ENCODE results near the gene RAB22A. TPM values are rescaled to one million over a fixed set of nuclear protein-coding genes. Genes with fewer than 3 reads are reported as not detected.

The RAB22A gene
- total RNA-seq, 4 donors from 2014 or later: 26.6 to 33.6 (median 29.2) TPM

DNA sequence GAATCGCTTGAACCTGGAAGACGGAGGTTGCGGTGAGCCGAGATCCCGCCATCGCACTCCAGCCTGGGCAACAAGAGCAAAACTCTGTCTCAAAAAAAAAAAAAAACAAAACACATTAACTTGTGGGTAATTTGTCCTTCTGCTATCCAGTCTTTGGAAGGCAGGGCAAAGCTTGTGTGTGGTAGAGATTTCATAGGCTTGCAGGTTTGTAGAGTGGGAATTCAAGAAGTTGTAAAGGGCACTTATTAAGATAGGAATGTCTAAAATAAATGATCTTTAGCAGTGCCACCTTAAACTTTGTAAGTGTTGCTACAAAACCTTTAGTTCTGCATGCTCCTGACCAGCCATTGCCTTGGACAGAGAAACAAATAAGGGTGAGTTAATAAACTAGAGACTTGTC is 87.9 kb downstream of the RAB22A start:
- WGBS, 2 donors: 86 to 95% methylated on average over 6 of the region's 6 CpGs
- H3K9me3 ChIP-seq: no peaks in the 10 kb centered on the region
- H3K27me3 ChIP-seq: no peaks in the 10 kb centered on the region
- no peak for DNase-seq
- H3K27ac ChIP-seq: no peak overlapping the region
- no peak for TF ChIP-seq POLR2A (IDR thresholded peaks at IDR 0.05)
- TF ChIP-seq, protein P1, sequence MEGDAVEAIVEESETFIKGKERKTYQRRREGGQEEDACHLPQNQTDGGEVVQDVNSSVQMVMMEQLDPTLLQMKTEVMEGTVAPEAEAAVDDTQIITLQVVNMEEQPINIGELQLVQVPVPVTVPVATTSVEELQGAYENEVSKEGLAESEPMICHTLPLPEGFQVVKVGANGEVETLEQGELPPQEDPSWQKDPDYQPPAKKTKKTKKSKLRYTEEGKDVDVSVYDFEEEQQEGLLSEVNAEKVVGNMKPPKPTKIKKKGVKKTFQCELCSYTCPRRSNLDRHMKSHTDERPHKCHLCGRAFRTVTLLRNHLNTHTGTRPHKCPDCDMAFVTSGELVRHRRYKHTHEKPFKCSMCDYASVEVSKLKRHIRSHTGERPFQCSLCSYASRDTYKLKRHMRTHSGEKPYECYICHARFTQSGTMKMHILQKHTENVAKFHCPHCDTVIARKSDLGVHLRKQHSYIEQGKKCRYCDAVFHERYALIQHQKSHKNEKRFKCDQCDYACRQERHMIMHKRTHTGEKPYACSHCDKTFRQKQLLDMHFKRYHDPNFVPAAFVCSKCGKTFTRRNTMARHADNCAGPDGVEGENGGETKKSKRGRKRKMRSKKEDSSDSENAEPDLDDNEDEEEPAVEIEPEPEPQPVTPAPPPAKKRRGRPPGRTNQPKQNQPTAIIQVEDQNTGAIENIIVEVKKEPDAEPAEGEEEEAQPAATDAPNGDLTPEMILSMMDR (IDR thresholded peaks at IDR 0.05): no peak
- intact Hi-C loops (cut with DNase I): no loop called here
- H3K4me1 ChIP-seq: peaks cover 36 to 67% of the 10 kb centered on the region in 2 donors
- no peak overlapping the region for H3K4me3 ChIP-seq (replicated peaks in 1 of 3)
- H3K36me3 ChIP-seq: no peaks in the 10 kb centered on the region

DNA sequence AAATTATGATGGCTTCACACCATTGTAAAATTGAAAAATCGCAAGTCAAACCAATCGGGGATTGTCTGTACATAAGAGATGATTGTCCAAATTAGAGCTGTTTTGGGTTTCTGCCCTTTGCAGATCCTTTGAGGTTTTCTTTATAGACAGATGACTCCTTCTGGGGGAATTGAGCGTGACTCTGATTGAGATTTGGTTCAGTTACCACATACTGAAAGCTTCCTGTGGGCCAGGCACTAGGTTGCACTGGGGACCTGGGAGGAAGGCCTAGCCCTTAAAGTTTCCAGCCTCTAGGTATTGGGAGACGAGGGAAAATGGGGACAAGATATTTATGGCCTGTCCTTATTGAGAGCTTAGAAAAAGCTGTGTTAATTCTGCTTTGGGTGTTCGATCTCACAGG is 88.7 kb downstream of the RAB22A start:
- no peak for DNase-seq
- H3K27ac ChIP-seq: no peak overlapping the region
- intact Hi-C loops (cut with DNase I): no loop called here
- TF ChIP-seq, protein P1 (IDR thresholded peaks at IDR 0.05): no peak
- no peak for TF ChIP-seq POLR2A (IDR thresholded peaks at IDR 0.05)
- H3K9me3 ChIP-seq: no peaks in the 10 kb centered on the region
- no peaks in the 10 kb centered on the region for H3K27me3 ChIP-seq
- no peak overlapping the region for H3K4me3 ChIP-seq (replicated peaks in 1 of 3)
- WGBS, 2 donors: 86 to 88% methylated on average over 5 of the region's 5 CpGs
- peaks cover 33 to 67% of the 10 kb centered on the region in 2 donors for H3K4me1 ChIP-seq
- no peaks in the 10 kb centered on the region for H3K36me3 ChIP-seq

DNA sequence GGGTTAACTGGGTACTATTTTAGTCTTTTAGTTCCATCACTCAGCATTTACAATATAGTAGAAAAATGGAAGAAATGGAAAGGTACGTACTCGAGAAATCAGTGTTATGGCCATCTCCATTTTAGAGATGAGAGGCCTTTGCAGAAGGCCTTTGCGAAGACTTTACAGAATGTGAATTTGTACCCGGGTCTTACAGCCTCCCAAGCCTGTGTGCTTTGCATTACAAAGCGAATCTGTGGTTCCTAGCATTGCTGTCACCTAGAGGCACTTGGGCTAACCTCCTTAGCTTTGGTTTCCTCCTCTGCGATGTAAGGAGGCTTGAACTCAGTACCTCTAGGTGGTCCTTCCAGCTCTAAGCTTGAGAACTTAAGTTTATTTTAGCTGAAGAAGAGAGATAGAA is 90.4 kb downstream of the RAB22A start:
- Histone ChIP-seq H3K4me3 (replicated peaks in 1 of 3) (no peak overlapping the region), H3K27me3 (no peaks in the 10 kb centered on the region), H3K36me3 (no peaks in the 10 kb centered on the region), H3K9me3 (no peaks in the 10 kb centered on the region), H3K27ac (no peak overlapping the region), H3K4me1 (peaks cover 27 to 68% of the 10 kb centered on the region in 2 donors)
- no peak for DNase-seq
- 93 to 95% methylated on average over 6 of the region's 6 CpGs for WGBS, 2 donors
- intact Hi-C loops (cut with DNase I): no loop called here
- TF ChIP-seq, protein P1 (IDR thresholded peaks at IDR 0.05): no peak
- no peak for TF ChIP-seq POLR2A (IDR thresholded peaks at IDR 0.05)

DNA sequence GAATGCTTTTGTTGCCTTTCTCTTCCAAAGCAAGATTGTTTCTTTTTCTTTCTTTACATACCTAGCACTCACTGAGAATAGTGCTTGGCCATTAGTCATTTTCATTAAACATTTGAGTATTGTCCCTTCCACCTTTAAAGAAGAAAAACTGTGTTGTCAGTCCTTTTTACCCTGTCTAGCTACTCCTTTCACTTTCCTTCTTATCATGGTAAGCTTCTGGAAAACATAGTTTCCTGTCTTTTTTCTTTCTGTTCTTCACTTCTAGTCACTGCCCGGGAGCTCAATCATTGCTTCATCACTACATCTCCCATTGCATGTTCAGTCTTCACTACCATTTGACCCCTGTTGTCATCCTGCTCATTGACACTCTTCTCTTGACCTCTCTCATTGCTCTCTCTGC is 91.6 kb downstream of the RAB22A start:
- Histone ChIP-seq H3K27ac (no peak overlapping the region), H3K36me3 (no peaks in the 10 kb centered on the region), H3K4me1 (peaks cover 31 to 69% of the 10 kb centered on the region in 2 donors), H3K27me3 (no peaks in the 10 kb centered on the region), H3K4me3 (replicated peaks in 1 of 3) (no peak overlapping the region), H3K9me3 (no peaks in the 10 kb centered on the region)
- 80 to 90% methylated on average over 1 of the region's 1 CpG for WGBS, 2 donors
- DNase-seq: no peak
- TF ChIP-seq, protein P1 (IDR thresholded peaks at IDR 0.05): no peak
- no peak for TF ChIP-seq POLR2A (IDR thresholded peaks at IDR 0.05)
- intact Hi-C loops (cut with DNase I): no loop called here

DNA sequence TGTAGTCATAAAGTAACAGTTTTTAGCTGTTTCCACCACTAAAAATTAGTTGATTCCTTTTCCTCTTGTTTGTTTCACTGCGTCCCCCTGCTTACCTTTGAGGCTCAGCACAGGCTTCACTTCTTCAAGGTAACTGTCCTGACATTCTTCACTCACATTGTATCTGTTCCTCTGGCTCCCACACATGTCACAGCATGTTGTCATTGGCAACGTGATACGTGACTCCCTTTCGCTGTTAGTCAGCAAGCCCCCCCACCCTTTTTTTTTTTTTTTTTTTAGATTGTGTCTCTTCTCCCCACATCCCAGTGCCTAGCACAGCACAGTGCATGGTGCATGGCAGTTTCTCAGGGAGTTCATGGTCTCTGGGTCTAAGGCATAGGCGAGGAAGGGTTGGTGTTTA is 92.8 kb downstream of the RAB22A start:
- Histone ChIP-seq H3K27me3 (no peaks in the 10 kb centered on the region), H3K9me3 (no peaks in the 10 kb centered on the region), H3K36me3 (no peaks in the 10 kb centered on the region), H3K4me3 (replicated peaks in 1 of 3) (no peak overlapping the region), H3K27ac (no peak overlapping the region), H3K4me1 (peaks cover 31 to 71% of the 10 kb centered on the region in 2 donors)
- DNase-seq: no peak
- TF ChIP-seq, protein P1 (IDR thresholded peaks at IDR 0.05): no peak
- TF ChIP-seq POLR2A (IDR thresholded peaks at IDR 0.05): no peak
- WGBS, 2 donors: 83 to 91% methylated on average over 5 of the region's 5 CpGs
- intact Hi-C loops (cut with DNase I): no loop called here
